Neuronal stem cell (in vitro differentiated cells): ENCODE results near the gene KCNAB2.

Experiments used
- DNase-seq: peaks from one replicate; pipeline ENCODE4 v3.0.0-alpha.2; 2013; ENCODE audit warnings: low spot score
- H2AFZ ChIP-seq: one replicate; pipeline ENCODE4 v1.6.1; 2013; ENCODE audit warnings: mild to moderate bottlenecking, low read length, inconsistent platforms
- H2AK5ac ChIP-seq: 2 replicates; pipeline ENCODE4 v1.6.1; 2013; ENCODE audit warnings: low read depth, mild to moderate bottlenecking, inconsistent platforms, low read length, moderate library complexity, mixed read lengths
- H2BK120ac ChIP-seq: 2 replicates; pipeline ENCODE4 v1.6.1; 2013; ENCODE audit warnings: low read depth, mild to moderate bottlenecking, inconsistent platforms, low read length, moderate library complexity, mixed read lengths
- H2BK12ac ChIP-seq: one replicate; pipeline ENCODE4 v1.6.1; 2013; ENCODE audit warnings: low read length, inconsistent platforms
- H2BK15ac ChIP-seq: 2 replicates; pipeline ENCODE4 v1.6.1; 2013; ENCODE audit warnings: mild to moderate bottlenecking, low read length, inconsistent platforms, mixed read lengths
- H2BK5ac ChIP-seq: one replicate; pipeline ENCODE4 v1.6.1; 2013; ENCODE audit warnings: inconsistent platforms, mild to moderate bottlenecking, low read length, moderate library complexity
- H3K14ac ChIP-seq: one replicate; pipeline ENCODE4 v1.6.1; 2013; ENCODE audit warnings: low read length, inconsistent platforms
- H3K18ac ChIP-seq: 2 replicates; pipeline ENCODE4 v1.6.1; 2013; ENCODE audit warnings: low read length, inconsistent platforms
- H3K23ac ChIP-seq: 2 replicates; pipeline ENCODE4 v1.6.1; 2013; ENCODE audit warnings: low read depth, mild to moderate bottlenecking, mixed read lengths, low read length, inconsistent platforms; ENCODE audit not compliant: poor library complexity
- H3K27ac ChIP-seq: replicated peaks from 3 replicates; pipeline ENCODE4 v1.5.1; 2013; ENCODE audit warnings: low read length, inconsistent platforms
- H3K27me3 ChIP-seq, 3 experiments: 2 replicates each; pipeline ENCODE4 v1.6.1; 2013; ENCODE audit warnings: low read length in 3 of 3, mild to moderate bottlenecking in 2 of 3, inconsistent platforms in 1 of 3, low read depth in 1 of 3, mixed read lengths in 1 of 3, moderate library complexity in 1 of 3; ENCODE audit not compliant: control insufficient read depth in 3 of 3, insufficient read depth in 3 of 3
- H3K36me3 ChIP-seq, 2 donors: replicated peaks in 1 of 2; 2 replicates each; pipeline ENCODE4 v1.6.1; 2013; ENCODE audit warnings: low read length in 2 of 2; ENCODE audit not compliant: control insufficient read depth in 2 of 2, insufficient read depth in 2 of 2
- H3K4ac ChIP-seq: 2 replicates; pipeline ENCODE4 v1.6.1; 2013; ENCODE audit warnings: inconsistent platforms, mild to moderate bottlenecking, low read length, moderate library complexity
- H3K4me1 ChIP-seq, 2 donors: 1 replicate in 1 of 2; 2 replicates in 1 of 2; pipeline ENCODE4 v1.6.1; 2013; ENCODE audit warnings: low read length in 2 of 2, low read depth in 1 of 2; ENCODE audit not compliant: control insufficient read depth in 2 of 2, insufficient read depth in 1 of 2
- H3K4me2 ChIP-seq: one replicate; pipeline ENCODE4 v1.6.1; 2013; ENCODE audit warnings: mild to moderate bottlenecking, low read length, inconsistent platforms; ENCODE audit not compliant: insufficient read depth, poor library complexity, severe bottlenecking
- H3K4me3 ChIP-seq, 2 donors: 2 replicates each; pipeline ENCODE4 v1.5.1; 2013; ENCODE audit warnings: low read length in 2 of 2, mild to moderate bottlenecking in 2 of 2, inconsistent platforms in 1 of 2, moderate library complexity in 1 of 2
- H3K79me1 ChIP-seq: one replicate; pipeline ENCODE4 v1.6.1; 2013; ENCODE audit warnings: low read depth, mild to moderate bottlenecking, inconsistent platforms, low read length, moderate library complexity
- H3K9ac ChIP-seq: one replicate; pipeline ENCODE4 v1.6.1; 2013; ENCODE audit warnings: mild to moderate bottlenecking, low read depth, low read length, inconsistent platforms; ENCODE audit not compliant: poor library complexity
- H3K9me3 ChIP-seq, 2 donors: replicated peaks in 1 of 2; 2 replicates each; pipeline versions ENCODE3 to v1.6.1; 2013; ENCODE audit warnings: low read length in 2 of 2, mild to moderate bottlenecking in 2 of 2, inconsistent platforms in 1 of 2, low read depth in 1 of 2, mixed read lengths in 1 of 2, moderate library complexity in 1 of 2; ENCODE audit not compliant: control insufficient read depth in 2 of 2, insufficient read depth in 1 of 2
- H4K8ac ChIP-seq: one replicate; pipeline ENCODE4 v1.6.1; 2013; ENCODE audit warnings: low read depth, mild to moderate bottlenecking, inconsistent platforms, low read length, moderate library complexity
- H4K91ac ChIP-seq: one replicate; pipeline ENCODE4 v1.6.1; 2013; ENCODE audit warnings: low read length, low read depth, mild to moderate bottlenecking, inconsistent platforms; ENCODE audit not compliant: poor library complexity
- WGBS, 2 donors: extraction: QIAGEN DNeasy Blood & Tissue Kit; methylation state at CpG; one replicate each; pipeline ENCODE4 v1.1.7; 2013; ENCODE audit warnings: missing lambda C conversion rate in 2 of 2, mixed read lengths in 1 of 2; ENCODE audit not compliant: insufficient read length in 2 of 2, insufficient replicate concordance in 1 of 2; ENCODE audit errors: extremely low coverage in 2 of 2; 5-methylcytosine and 5-hydroxymethylcytosine counted together

KCNAB2 gene

DNA sequence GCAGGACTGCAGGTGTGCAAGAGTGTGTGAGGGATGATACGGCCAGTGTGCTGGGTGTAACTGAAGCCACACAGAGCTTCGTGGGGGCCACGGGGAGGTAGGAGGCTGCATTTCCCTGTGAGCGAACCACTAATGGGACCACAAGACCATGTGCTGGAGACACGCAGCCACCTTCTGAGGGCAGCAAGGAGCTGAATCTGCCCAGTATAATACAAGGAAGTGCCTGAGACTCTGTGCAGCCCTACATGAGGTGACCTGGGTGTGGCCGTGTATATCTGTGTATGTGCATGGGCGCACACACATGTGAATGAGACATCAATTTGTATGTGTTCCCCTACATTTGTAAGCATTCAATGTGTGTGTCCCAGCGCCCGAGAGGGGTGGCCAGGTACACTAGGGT is 83.6 kb downstream of the KCNAB2 start:
- Histone ChIP-seq H4K8ac (no peak overlapping the region), H3K4me2 (no peak overlapping the region), H2BK5ac (peak overlapping the region; percentile 48), H3K9me3 (peaks cover 0 to 3% of the 10 kb centered on the region in 2 donors), H3K23ac (peak overlapping the region; percentile 34), H3K18ac (peak overlapping the region; percentile 64), H2BK120ac (no peak overlapping the region), H2BK12ac (peak overlapping the region; percentile 75), H2AK5ac (no peak overlapping the region), H2AFZ (no peak overlapping the region), H3K4me1 (peaks cover 0 to 8% of the 10 kb centered on the region in 2 donors), H3K27ac (no peak overlapping the region), H2BK15ac (peak overlapping the region; percentile 94), H3K14ac (peak overlapping the region; percentile 71), H3K79me1 (no peaks in the 10 kb centered on the region), H4K91ac (no peak overlapping the region), H3K27me3 (peaks cover 0 to 17% (median 1%) of the 10 kb centered on the region in 3 experiments), H3K36me3 (no peaks in the 10 kb centered on the region), H3K4ac (no peak overlapping the region), H3K9ac (peak overlapping the region; percentile 50), H3K4me3 (no peak overlapping the region)
- WGBS, 2 donors, result no CpG with 5 or more reads among the region's 9 CpGs
- no peak for DNase-seq

DNA sequence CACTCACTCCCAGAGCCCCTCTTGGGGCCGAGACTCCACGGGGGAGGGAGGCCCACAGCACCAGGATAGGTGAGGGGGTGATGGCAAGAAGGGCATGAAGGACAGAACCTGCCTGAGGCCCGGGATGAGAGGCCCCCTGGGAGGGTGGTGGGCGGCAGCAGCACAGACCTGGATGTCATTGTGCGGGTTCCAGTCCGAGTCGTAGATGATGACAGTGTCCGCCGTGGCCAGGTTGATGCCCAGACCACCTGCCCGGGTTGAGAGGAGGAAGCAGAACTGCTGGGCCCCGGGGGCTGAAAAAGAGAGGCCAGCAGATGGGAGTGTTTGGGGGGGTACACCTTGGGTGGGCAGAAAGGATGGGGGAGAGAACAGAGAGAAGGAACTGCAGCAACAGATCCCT is 84.3 kb downstream of the KCNAB2 start:
- peak overlapping the region; percentile 19 for H3K18ac ChIP-seq
- no peak overlapping the region for H4K8ac ChIP-seq
- no peak for DNase-seq
- peaks cover 0 to 3% of the 10 kb centered on the region in 2 donors for H3K9me3 ChIP-seq
- WGBS, 2 donors, result no CpG with 5 or more reads among the region's 11 CpGs
- peak overlapping the region; percentile 37 for H2BK15ac ChIP-seq
- no peaks in the 10 kb centered on the region for H3K36me3 ChIP-seq
- H2BK12ac ChIP-seq, result no peak overlapping the region
- peaks cover 0 to 7% of the 10 kb centered on the region in 2 donors for H3K4me1 ChIP-seq
- H2BK5ac ChIP-seq, result no peak overlapping the region
- H3K27ac ChIP-seq, result no peak overlapping the region
- no peak overlapping the region for H3K4ac ChIP-seq
- peaks cover 0 to 17% (median 1%) of the 10 kb centered on the region in 3 experiments for H3K27me3 ChIP-seq
- no peak overlapping the region for H2BK120ac ChIP-seq
- H3K4me2 ChIP-seq, result no peak overlapping the region
- H2AFZ ChIP-seq, result no peak overlapping the region
- peak overlapping the region; percentile 88 for H2AK5ac ChIP-seq
- H3K14ac ChIP-seq, result no peak overlapping the region
- H3K23ac ChIP-seq, result no peak overlapping the region
- H4K91ac ChIP-seq, result no peak overlapping the region
- no peaks in the 10 kb centered on the region for H3K79me1 ChIP-seq
- H3K9ac ChIP-seq, result no peak overlapping the region
- H3K4me3 ChIP-seq, result no peak overlapping the region

- peak overlapping the region; percentile 26 for H2AK5ac ChIP-seq
- no peak overlapping the region for H3K4me3 ChIP-seq
- DNase-seq, result no peak
- H3K27ac ChIP-seq, result no peak overlapping the region
- H2BK15ac ChIP-seq, result peak overlapping the region; percentile 33
- no peaks in the 10 kb centered on the region for H3K36me3 ChIP-seq
- H3K4me1 ChIP-seq, result peaks cover 0 to 6% of the 10 kb centered on the region in 2 donors
- no peak overlapping the region for H3K4me2 ChIP-seq
- H3K23ac ChIP-seq, result no peak overlapping the region
- H3K18ac ChIP-seq, result peak overlapping the region; percentile 39
- peaks cover 0 to 3% of the 10 kb centered on the region in 2 donors for H3K9me3 ChIP-seq
- WGBS, 2 donors, result no CpG with 5 or more reads among the region's 7 CpGs
- no peak overlapping the region for H4K8ac ChIP-seq
- H4K91ac ChIP-seq, result no peak overlapping the region
- H2BK120ac ChIP-seq, result no peak overlapping the region
- H2AFZ ChIP-seq, result no peak overlapping the region
- H3K14ac ChIP-seq, result no peak overlapping the region
- no peak overlapping the region for H3K9ac ChIP-seq
- no peak overlapping the region for H2BK5ac ChIP-seq
- no peak overlapping the region for H3K4ac ChIP-seq
- no peaks in the 10 kb centered on the region for H3K79me1 ChIP-seq
- no peak overlapping the region for H2BK12ac ChIP-seq
- peaks cover 0 to 17% (median 1%) of the 10 kb centered on the region in 3 experiments for H3K27me3 ChIP-seq
These were observed 84.9 kb downstream of the KCNAB2 start for GRCh38 chr1:6130596-6130995.

DNA sequence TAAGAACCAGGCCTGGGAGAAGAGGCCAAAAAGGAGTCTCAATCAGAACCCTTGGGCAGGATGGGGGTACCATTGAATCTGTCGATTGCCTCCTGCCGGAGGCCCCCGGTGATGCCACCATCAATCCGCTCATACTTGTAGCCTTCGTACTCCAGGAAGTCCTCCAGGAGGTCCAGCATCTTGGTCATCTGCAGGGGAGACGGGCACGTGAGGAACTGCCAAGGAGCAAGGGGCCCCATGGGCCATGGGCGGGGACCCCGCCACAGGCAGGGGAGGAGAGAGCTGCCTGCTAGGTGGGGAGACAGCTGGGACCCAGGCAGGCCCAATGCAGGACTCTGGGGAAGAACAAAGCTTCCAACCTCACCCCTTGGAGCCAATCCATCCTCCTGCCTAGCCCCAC is 85.9 kb downstream of the KCNAB2 start:
- Histone ChIP-seq H3K4me2 (no peak overlapping the region), H3K9ac (no peak overlapping the region), H3K36me3 (no peaks in the 10 kb centered on the region), H3K27ac (no peak overlapping the region), H2BK5ac (no peak overlapping the region), H2AK5ac (no peak overlapping the region), H3K4me3 (no peak overlapping the region), H3K23ac (no peak overlapping the region), H4K8ac (no peak overlapping the region), H2BK12ac (no peak overlapping the region), H2AFZ (no peak overlapping the region), H3K4me1 (peaks cover 0 to 6% of the 10 kb centered on the region in 2 donors), H3K27me3 (peaks cover 0 to 13% (median 1%) of the 10 kb centered on the region in 3 experiments), H2BK15ac (no peak overlapping the region), H2BK120ac (no peak overlapping the region), H3K4ac (no peak overlapping the region), H3K14ac (no peak overlapping the region), H3K18ac (no peak overlapping the region), H4K91ac (no peak overlapping the region), H3K79me1 (no peaks in the 10 kb centered on the region), H3K9me3 (peaks cover 0 to 3% of the 10 kb centered on the region in 2 donors)
- DNase-seq, result no peak
- WGBS, 2 donors, result no CpG with 5 or more reads among the region's 9 CpGs
